ENCODE results near the gene MAGI2. TPM values are rescaled to one million over a fixed set of nuclear protein-coding genes. Genes with fewer than 3 reads are reported as not detected.

The MAGI2 gene
- total and polyA plus RNA-seq, 2 experiments from 2014 or later = 16.8 to 24.7 TPM

- TF ChIP-seq CTCF (IDR thresholded peaks at IDR 0.05; ENCODE audit: low read depth, low read length) = no peak
These were observed 1481.7 kb downstream of the MAGI2 start for GRCh38 chr7:77971726-77972125.

GRCh38 chr7:77967429-77967828 lies 1486.0 kb downstream of the MAGI2 start:
- no peak for TF ChIP-seq CTCF (IDR thresholded peaks at IDR 0.05; ENCODE audit: low read depth, low read length)
- DNase-seq (ENCODE audit: low read depth in 1 of 2, low spot score in 1 of 2) = no peak
- Histone ChIP-seq H3K4me3 (no peak overlapping the region), H3K27ac (no peak overlapping the region), H3K36me3 (no peaks in the 10 kb centered on the region), H3K9me3 (ENCODE audit: low read depth) (no peaks in the 10 kb centered on the region), H3K4me1 (ENCODE audit: low read depth) (no peaks in the 10 kb centered on the region), H3K27me3 (no peaks in the 10 kb centered on the region)

More at GRCh38 chr7:77971726-77972125, 1481.7 kb downstream of the MAGI2 start:
- H3K4me3 ChIP-seq = no peak overlapping the region
- H3K27ac ChIP-seq = no peak overlapping the region
- no peaks in the 10 kb centered on the region for H3K27me3 ChIP-seq
- no peaks in the 10 kb centered on the region for H3K9me3 ChIP-seq (ENCODE audit: low read depth)
- no peak for DNase-seq (ENCODE audit: low read depth in 1 of 2, low spot score in 1 of 2)
- no peaks in the 10 kb centered on the region for H3K36me3 ChIP-seq
- H3K4me1 ChIP-seq (ENCODE audit: low read depth) = no peaks in the 10 kb centered on the region

Measured in cardiac muscle cell (in vitro differentiated cells and primary cell).